GM12878 (cell line): ENCODE results near the gene CERK. TPM values are rescaled to one million over a fixed set of nuclear protein-coding genes. Genes with fewer than 3 reads are reported as not detected.

Experiments
- ATAC-seq: fragments of 200-7000 bp; cut with Tn5 transposase; 3 replicates; pipeline ENCODE4 v1.9.1; 2020; ENCODE audit warnings: mild to moderate bottlenecking, moderate library complexity
- BruUV-seq: library from RNA; stranded (reverse); fragments of 400-500 nt; replicated peaks from 2 replicates; lab custom pipeline; 2021; lab: Mats Ljungman, UMichigan
- CTCF ChIA-PET: fragments of 300-600 bp; sonication (Branson Sonifier 250); formaldehyde crosslinking; extraction: SDS; loops from one replicate; lab custom pipeline; 2021; ENCODE audit warnings: inconsistent platforms; lab: Yijun Ruan, JAX
- POLR2A ChIA-PET: fragments of 350-600 bp; formaldehyde crosslinking; extraction: SDS; loops from one replicate; lab custom pipeline; 2021; ENCODE audit warnings: inconsistent platforms; lab: Charles Lee
- RAD21 ChIA-PET: fragments of 300-600 bp; sonication (Branson Sonifier 250); formaldehyde crosslinking; loops from one replicate; lab custom pipeline; 2023; ENCODE audit warnings: antibody characterized with exemption; ENCODE audit not compliant: unreplicated experiment; lab: Charles Lee
- SMC1A ChIA-PET: fragments of 300-600 bp; sonication (Branson Sonifier 250); formaldehyde crosslinking; loops from one replicate; lab custom pipeline; 2023; ENCODE audit not compliant: unreplicated experiment, uncharacterized antibody; lab: Charles Lee
- DNase-seq: peaks from one replicate; pipeline ENCODE4 v3.0.0-alpha.2; 2011; ENCODE audit warnings: low read depth, low spot score
- FAIRE-seq: peaks from 3 replicates; lab custom pipeline; 2011; peaks lifted over from hg19 to GRCh38; lab: Jason Lieb, UNC
- H2AFZ ChIP-seq: 2 replicates; pipeline ENCODE4 v1.6.0; 2011; ENCODE audit warnings: low read depth, low read length, control low read depth; ENCODE audit not compliant: control insufficient read depth
- H3K27ac ChIP-seq: 2 replicates; pipeline ENCODE4 v1.5.1; 2011; ENCODE audit warnings: control low read depth; ENCODE audit not compliant: control insufficient read depth, insufficient read depth
- H3K27me3 ChIP-seq, 2 experiments: replicated peaks in 1 of 2; 2 replicates each; pipeline versions ENCODE4 v1.6.0 to v1.6.1; 2011; ENCODE audit warnings: low read length in 1 of 2; ENCODE audit not compliant: control insufficient read depth in 2 of 2, insufficient read depth in 2 of 2
- H3K36me3 ChIP-seq, 2 experiments: 2 replicates each; pipeline ENCODE4 v1.5.1; 2011; ENCODE audit warnings: low read length in 1 of 2; ENCODE audit not compliant: control insufficient read depth in 2 of 2, insufficient read depth in 2 of 2
- H3K4me1 ChIP-seq: 2 replicates; pipeline ENCODE4 v1.6.1; 2011; ENCODE audit warnings: mild to moderate bottlenecking, low read length, moderate library complexity, mixed read lengths; ENCODE audit not compliant: control insufficient read depth, insufficient read depth
- H3K4me2 ChIP-seq: 2 replicates; pipeline ENCODE4 v1.6.0; 2011; ENCODE audit warnings: control low read depth; ENCODE audit not compliant: control insufficient read depth, insufficient read depth
- H3K4me3 ChIP-seq: fragments of 200-600 bp; sonication (generic); 2 replicates; pipeline ENCODE4 v1.5.1; 2016
- H3K79me2 ChIP-seq: 2 replicates; pipeline ENCODE4 v1.6.0; 2011; ENCODE audit warnings: low read length; ENCODE audit not compliant: control insufficient read depth, insufficient read depth
- H3K9ac ChIP-seq: 2 replicates; pipeline ENCODE4 v1.8.0; 2011; ENCODE audit warnings: low read length, control low read depth, mixed read lengths; ENCODE audit not compliant: control insufficient read depth, insufficient read depth
- H3K9me3 ChIP-seq: replicated peaks from 3 replicates; pipeline ENCODE4 v1.5.1; 2011; ENCODE audit warnings: mild to moderate bottlenecking, low read length; ENCODE audit not compliant: control insufficient read depth, insufficient read depth
- H4K20me1 ChIP-seq: 2 replicates; pipeline ENCODE4 v1.6.0; 2011; ENCODE audit not compliant: control insufficient read depth, insufficient read depth
- IRF3 ChIP-seq: fragments of 450-650 bp; IDR thresholded peaks from 2 replicates; pipeline ENCODE4 v1.6.1; 2014; ENCODE audit warnings: mild to moderate bottlenecking
- ZNF687 ChIP-seq: fragments of 450-650 bp; IDR thresholded peaks from 2 replicates; pipeline ENCODE4 v1.6.1; 2017; ENCODE audit warnings: mild to moderate bottlenecking, moderate library complexity
- WGBS: methylation state at CpG from one replicate; pipeline ENCODE4 v1.1.6; 2016; ENCODE audit warnings: low lambda C conversion rate; ENCODE audit not compliant: insufficient replicate concordance, insufficient coverage; ENCODE audit errors: missing lambda C conversion rate; 5-methylcytosine and 5-hydroxymethylcytosine counted together
- in situ Hi-C: fragments of 300-500 bp; cut with MboI; formaldehyde crosslinking; loops from 9 replicates; pipeline ENCODE4 v1.14.3; 2018; ENCODE audit warnings: mixed read lengths
- intact Hi-C: fragments of 100-400 bp; cut with micrococcal nuclease; formaldehyde crosslinking; loops from one replicate; pipeline ENCODE4 v1.14.2; 2022; ENCODE audit not compliant: unreplicated experiment
- polyA plus RNA-seq, 11 experiments: library from polyadenylated mRNA; depleted of rRNA in 4 of 11; unstranded in 6 of 11; stranded (reverse) in 5 of 11; fragments of >200 nt; fragmentation: Nextera tagmentation in 4 of 11; fragmentation: Illumina TruSeq in 1 of 11; extraction: Ambion mirVana in 4 of 11; extraction: Trizol in 1 of 11; gene quantifications; 1 replicate in 1 of 11; 2 replicates in 10 of 11; pipeline versions ENCODE4 v1.2.1 to v1.2.3, GENCODE V29; 2011 to 2016; ENCODE audit warnings: inconsistent platforms in 2 of 11, missing spikeins in 2 of 11, low read depth in 1 of 11
- total RNA-seq, 4 experiments: library from RNA; depleted of rRNA in 3 of 4; stranded (reverse); fragments of >200 nt in 3 of 4; fragmentation: Illumina TruSeq in 1 of 4; extraction: Trizol in 1 of 4; gene quantifications; 2 replicates each; pipeline versions ENCODE4 v1.2.1 to v1.2.3, GENCODE V29; 2013 to 2021

CERK gene
- total and polyA plus RNA-seq, 10 of the 15 experiments (the other 5 are each of a cell fraction or from before 2014, with no cell fraction given), result 4.0 to 41.1 (median 30.2) TPM

GRCh38 chr22:46767249-46767985, 29.4 kb upstream of the CERK start:
- ATAC-seq (no peak), DNase-seq (no peak), FAIRE-seq (no peak)
- POLR2A ChIA-PET, result interaction anchor here (0.6 to 1.5 kb wide), 3 partner anchors 8 to 51 kb away, joined by 3 to 5 read pairs (median 4); no protein-coding TSS in a partner anchor
- RAD21 ChIA-PET, result interaction anchor here (1.0 to 1.2 kb wide), 3 partner anchors 9 to 16 kb away, joined by 3 to 5 read pairs (median 4); no protein-coding TSS in a partner anchor
- intact Hi-C loops (no loop called here), in situ Hi-C loops (loop anchor here (25.0 kb wide), 1 partner anchor 1320 kb away; no protein-coding TSS in a partner anchor)
- Histone ChIP-seq H3K79me2 (peaks cover 85% of the 10 kb centered on the region), H3K27me3 (no peaks in the 10 kb centered on the region), H3K9me3 (no peaks in the 10 kb centered on the region), H3K9ac (no peak overlapping the region), H3K36me3 (peaks cover 0 to 9% of the 10 kb centered on the region in 2 experiments; a peak in 2 of 4 replicates), H3K4me3 (peak overlapping the region; percentile 61), H3K27ac (peak overlapping the region; percentile 38; the same call in 1 of the 2 replicates), H3K4me2 (peak overlapping the region; percentile 71), H4K20me1 (peaks cover 3% of the 10 kb centered on the region; the same call in 1 of the 2 replicates), H3K4me1 (peaks cover 45% of the 10 kb centered on the region), H2AFZ (no peak overlapping the region)
- TSS peak; percentile 9 for BruUV-seq
- TF ChIP-seq IRF3 (no peak), ZNF687 (peak; percentile 41; the same call in 1 of the 2 replicates)
- CTCF ChIA-PET, result interaction anchor here (1.0 to 3.0 kb wide), 4 partner anchors 9 to 204 kb away, joined by 3 to 21 read pairs (median 7); no protein-coding TSS in a partner anchor
- SMC1A ChIA-PET, result interaction anchor here (1.0 kb wide), 1 partner anchor 35 kb away, joined by 4 read pairs; no protein-coding TSS in a partner anchor
- 70% methylated on average over 11 of the region's 11 CpGs for WGBS
